ENCODE measurements around the gene PSMB5. TPM values are rescaled to one million over a fixed set of nuclear protein-coding genes. Genes with fewer than 3 reads are reported as not detected.

PSMB5 gene
- total and polyA plus RNA-seq, 12 donors = 35.6 to 206 (median 122) TPM

- intact Hi-C loops (cut with DNase I) = no loop called here
- TF ChIP-seq, protein P1, sequence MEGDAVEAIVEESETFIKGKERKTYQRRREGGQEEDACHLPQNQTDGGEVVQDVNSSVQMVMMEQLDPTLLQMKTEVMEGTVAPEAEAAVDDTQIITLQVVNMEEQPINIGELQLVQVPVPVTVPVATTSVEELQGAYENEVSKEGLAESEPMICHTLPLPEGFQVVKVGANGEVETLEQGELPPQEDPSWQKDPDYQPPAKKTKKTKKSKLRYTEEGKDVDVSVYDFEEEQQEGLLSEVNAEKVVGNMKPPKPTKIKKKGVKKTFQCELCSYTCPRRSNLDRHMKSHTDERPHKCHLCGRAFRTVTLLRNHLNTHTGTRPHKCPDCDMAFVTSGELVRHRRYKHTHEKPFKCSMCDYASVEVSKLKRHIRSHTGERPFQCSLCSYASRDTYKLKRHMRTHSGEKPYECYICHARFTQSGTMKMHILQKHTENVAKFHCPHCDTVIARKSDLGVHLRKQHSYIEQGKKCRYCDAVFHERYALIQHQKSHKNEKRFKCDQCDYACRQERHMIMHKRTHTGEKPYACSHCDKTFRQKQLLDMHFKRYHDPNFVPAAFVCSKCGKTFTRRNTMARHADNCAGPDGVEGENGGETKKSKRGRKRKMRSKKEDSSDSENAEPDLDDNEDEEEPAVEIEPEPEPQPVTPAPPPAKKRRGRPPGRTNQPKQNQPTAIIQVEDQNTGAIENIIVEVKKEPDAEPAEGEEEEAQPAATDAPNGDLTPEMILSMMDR (IDR thresholded peaks at IDR 0.05) = no peak
- peaks cover 2 to 33% (median 19%) of the 10 kb centered on the region in 9 donors for H3K4me1 ChIP-seq
- no peak overlapping the region for H3K4me3 ChIP-seq
- ATAC-seq (no peak), DNase-seq (no peak)
- H3K27me3 ChIP-seq = no peaks in the 10 kb centered on the region
- no peak overlapping the region for H3K27ac ChIP-seq
- H3K9me3 ChIP-seq = no peaks in the 10 kb centered on the region
- 76 to 79% methylated on average over 3 of the region's 3 CpGs for WGBS, 2 donors
- no peaks in the 10 kb centered on the region for H3K36me3 ChIP-seq
Measured at GRCh38 chr14:23043754-23044153, 9.1 kb upstream of the PSMB5 start.

GRCh38 chr14:23043145-23043544, 8.4 kb upstream of the PSMB5 start:
- H3K9me3 ChIP-seq = no peaks in the 10 kb centered on the region
- intact Hi-C loops (cut with DNase I) = no loop called here
- no peak overlapping the region for H3K4me3 ChIP-seq
- H3K4me1 ChIP-seq = peaks cover 2 to 33% (median 19%) of the 10 kb centered on the region in 9 donors
- TF ChIP-seq, protein P1 (IDR thresholded peaks at IDR 0.05) = no peak
- H3K36me3 ChIP-seq = no peaks in the 10 kb centered on the region
- no peaks in the 10 kb centered on the region for H3K27me3 ChIP-seq
- WGBS, 2 donors = 86 to 88% methylated on average over 6 of the region's 6 CpGs
- H3K27ac ChIP-seq = no peak overlapping the region
- ATAC-seq = no peak
- no peak for DNase-seq

DNA sequence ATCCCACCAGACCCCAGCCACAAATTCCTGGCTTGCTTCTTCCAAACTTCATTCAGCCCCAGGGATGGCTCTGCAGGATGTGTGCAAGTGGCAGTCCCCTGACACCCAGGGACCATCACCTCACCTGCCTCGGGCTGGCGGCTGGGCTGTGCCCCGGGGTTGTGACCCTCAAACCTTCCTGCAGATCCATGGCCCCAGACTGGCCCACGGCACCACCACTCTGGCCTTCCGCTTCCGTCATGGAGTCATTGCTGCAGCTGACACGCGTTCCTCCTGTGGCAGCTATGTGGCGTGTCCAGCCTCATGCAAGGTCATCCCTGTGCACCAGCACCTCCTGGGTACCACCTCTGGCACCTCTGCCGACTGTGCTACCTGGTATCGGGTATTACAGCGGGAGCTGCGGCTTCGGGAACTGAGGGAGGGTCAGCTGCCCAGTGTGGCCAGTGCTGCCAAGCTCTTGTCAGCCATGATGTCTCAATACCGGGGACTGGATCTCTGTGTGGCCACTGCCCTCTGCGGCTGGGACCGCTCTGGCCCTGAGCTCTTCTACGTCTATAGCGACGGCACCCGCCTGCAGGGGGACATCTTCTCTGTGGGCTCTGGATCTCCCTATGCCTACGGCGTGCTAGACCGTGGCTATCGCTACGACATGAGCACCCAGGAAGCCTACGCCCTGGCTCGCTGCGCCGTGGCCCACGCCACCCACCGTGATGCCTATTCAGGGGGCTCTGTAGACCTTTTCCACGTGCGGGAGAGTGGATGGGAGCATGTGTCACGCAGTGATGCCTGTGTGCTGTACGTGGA, 7.7 kb upstream of the PSMB5 start, which contains the start of gene PSMB11:
PSMB11 (plus strand) TSS at position 51 of the 804 bp plus-strand sequence; CDS start at position 65, 14 bp downstream.
- Histone ChIP-seq H3K4me1 (peaks cover 2 to 30% (median 19%) of the 10 kb centered on the region in 9 donors), H3K4me3 (no peak within 1 kb of the TSS), H3K27me3 (no peaks in the 10 kb centered on the region), H3K27ac (no peak within 1 kb of the TSS), H3K9me3 (no peaks in the 10 kb centered on the region), H3K36me3 (no peaks in the 10 kb centered on the region)
- ATAC-seq (no peak), DNase-seq (no peak)
- TF ChIP-seq, protein P1 (IDR thresholded peaks at IDR 0.05) = no peak
- intact Hi-C loops (cut with DNase I) = no loop called here
- WGBS, 2 donors = 96% methylated on average over 36 of the region's 36 CpGs

GRCh38 chr14:23041729-23042128, 7.0 kb upstream of the PSMB5 start:
- Histone ChIP-seq H3K36me3 (no peaks in the 10 kb centered on the region), H3K27me3 (no peaks in the 10 kb centered on the region), H3K4me3 (no peak overlapping the region), H3K9me3 (no peaks in the 10 kb centered on the region), H3K27ac (no peak overlapping the region), H3K4me1 (peaks cover 0 to 24% (median 13%) of the 10 kb centered on the region in 9 donors)
- TF ChIP-seq, protein P1 (IDR thresholded peaks at IDR 0.05) = no peak
- ATAC-seq (no peak), DNase-seq (no peak)
- intact Hi-C loops (cut with DNase I) = no loop called here
- WGBS, 2 donors = 86% methylated on average over 8 of the region's 8 CpGs

Measured in heart right ventricle (tissue), 16 donors.